HG02884 (cell line): ENCODE data around the gene ZBTB20.
A peak's percentile ranks its signal among the peaks of the same experiment; 100 is the strongest.
"Not testable (repeated sequence)": the region's sequence is repeated elsewhere in the genome, so short reads cannot be mapped to it uniquely, and the experiment has no call there.

Source experiments
- ATAC-seq: cut with Tn5 transposase; IDR thresholded peaks from one replicate; pipeline ENCODE4 v1.9.1; 2021; ENCODE audit warnings: mild to moderate bottlenecking, moderate library complexity; ENCODE audit not compliant: unreplicated experiment

Gene ZBTB20

DNA sequence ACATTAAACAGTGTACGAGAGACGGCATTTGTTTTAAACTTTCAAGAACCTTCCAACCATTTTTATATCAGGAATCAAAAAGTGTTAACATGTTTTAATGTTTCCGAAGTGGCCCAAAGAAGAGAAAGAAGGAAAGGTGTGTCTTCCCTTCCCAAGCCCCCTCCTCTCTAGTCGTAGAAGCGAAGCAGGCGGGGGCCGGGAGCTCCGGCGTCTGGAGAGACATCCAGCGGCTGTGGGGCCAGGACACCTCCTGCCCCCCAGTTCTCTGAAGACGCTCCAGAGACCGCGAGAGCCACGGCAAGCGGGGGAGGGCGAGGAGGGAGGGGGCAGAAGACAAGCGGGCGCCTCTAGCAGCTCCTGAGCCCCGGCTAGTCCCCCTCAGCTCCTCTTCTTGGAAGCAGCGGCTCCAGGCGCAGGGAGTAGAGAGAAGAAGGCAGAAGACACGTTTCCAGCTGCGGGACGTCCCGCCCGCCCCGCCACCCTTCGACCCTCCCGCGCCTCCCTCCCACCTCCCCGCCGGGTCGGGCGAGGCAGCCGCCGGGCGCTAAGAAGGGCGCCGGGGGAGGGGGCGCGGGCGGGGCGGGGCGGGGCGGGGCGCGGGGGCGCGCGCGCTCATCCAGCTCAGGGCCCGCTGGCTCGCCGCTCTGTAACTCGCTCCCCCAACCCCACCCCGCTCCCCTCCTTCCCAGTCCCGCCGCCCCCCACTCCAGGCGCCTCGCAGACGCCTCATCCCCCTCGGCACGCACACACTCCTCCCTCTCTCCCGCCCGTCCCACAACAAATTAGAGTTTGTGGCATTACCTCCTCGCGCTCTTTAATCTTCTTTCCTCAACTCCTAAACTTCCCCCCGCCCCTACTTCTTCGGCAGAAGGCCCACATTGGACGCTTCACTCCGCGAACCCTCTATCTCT, at the start of gene ZBTB20:
Gene ZBTB20 (minus strand): TSS at position 871 of the 911 bp plus-strand sequence.
- ATAC-seq = peak; percentile 22

DNA sequence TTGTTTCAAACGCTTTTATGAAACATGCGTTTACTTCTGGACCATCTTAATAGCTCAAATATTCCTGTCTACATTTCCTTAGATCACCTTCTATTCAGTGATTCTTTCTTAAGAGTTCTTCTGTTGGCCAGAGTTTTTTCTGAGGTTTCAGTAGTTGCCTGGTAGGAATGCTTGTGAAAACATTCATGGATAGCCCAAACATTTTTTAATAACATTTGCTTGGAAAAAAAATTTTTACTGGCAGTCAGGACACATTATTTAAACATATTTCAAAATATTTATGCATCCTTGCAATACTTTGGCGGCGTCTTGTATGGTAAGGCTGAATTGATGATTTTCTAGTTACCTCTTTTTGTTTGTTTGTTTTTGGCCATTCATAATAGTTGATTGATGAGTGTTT, 47.4 kb upstream of the ZBTB20 start:
- no peak for ATAC-seq

DNA sequence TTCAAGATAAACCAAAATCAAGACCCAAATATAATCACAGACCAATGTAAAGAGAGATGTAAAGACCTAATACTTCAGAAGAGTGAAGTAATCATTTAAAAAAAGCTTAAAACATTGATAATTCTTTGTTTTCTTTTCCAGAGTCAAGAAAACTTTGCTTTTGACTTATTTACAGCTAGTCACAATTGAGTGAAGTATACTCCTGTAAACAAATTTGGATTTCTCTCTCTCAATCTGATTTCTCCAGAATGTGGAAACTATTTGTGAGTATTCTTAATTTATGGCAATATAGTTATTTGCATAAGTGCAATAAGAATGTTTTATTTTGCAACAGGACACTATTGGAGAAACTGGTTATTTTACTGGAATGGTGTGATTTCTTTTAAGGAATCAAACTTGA, 43.7 kb upstream of the ZBTB20 start:
- ATAC-seq = no peak

DNA sequence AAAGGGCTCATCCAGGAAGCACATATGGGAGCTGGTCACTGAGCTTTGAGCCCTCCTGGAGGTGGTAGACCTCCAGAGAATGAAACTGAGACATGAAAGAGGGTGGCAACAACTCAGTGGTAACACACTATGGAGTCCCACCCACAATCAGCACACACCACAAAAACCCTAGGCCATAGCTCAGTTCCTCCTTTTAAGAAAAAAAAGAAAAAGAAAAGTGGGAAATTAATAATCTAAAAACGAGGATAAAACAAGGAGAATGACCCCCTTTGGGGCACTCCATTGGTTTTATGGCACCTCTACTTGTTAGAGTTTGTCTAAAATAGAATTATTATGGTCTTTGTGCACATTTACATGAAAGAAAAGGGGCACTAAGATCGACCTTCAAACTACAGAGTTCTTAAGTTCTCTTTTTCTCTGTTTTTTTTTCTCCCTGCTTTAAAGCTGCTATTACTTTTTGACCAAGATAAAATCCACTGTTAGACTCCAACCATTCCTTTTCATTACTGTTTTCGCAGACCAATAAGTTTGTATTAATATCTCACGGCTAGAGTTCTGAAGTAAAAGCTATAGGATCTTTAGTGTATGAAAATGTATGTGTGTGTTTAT, 40.2 kb upstream of the ZBTB20 start:
- peak; percentile 100 for ATAC-seq

DNA sequence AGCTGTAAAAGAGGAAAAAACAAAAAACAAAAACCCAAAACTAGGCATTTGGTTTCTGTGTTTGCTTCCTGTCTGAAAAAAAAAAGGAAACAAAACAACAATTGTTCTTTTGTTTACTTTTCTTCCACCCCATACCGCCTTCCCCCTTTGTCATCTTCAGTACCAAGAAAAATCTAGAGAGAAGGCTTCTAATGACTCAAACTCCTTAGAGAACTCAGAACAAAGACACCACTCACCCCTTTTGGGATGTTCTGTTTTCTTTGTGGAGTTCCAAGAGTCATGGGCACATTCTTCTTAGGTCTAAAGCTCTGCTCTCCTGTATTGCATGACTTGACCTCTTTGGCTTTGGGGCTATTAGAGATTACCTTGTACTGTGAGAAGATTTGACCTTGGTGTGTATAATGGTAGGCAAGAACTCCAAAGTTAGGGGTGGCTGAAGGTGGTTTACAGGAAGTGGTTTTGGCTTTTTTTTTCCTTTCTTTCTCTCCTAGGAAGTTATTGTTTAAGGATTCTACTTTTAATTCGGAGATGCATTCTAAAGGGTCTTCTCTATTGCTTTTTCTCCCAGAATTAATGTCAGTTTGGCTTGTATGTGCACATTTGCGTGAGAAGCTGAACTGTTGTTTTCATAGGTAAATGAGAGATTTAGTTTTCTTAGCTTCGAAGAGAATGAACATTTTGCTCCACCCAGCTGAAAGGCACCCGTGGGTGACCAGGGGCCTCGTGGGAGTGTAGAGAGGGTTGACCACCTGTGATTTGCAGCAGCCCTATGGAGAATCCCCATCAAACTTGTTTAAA, 39.5 kb upstream of the ZBTB20 start:
- ATAC-seq = peak; percentile 40

DNA sequence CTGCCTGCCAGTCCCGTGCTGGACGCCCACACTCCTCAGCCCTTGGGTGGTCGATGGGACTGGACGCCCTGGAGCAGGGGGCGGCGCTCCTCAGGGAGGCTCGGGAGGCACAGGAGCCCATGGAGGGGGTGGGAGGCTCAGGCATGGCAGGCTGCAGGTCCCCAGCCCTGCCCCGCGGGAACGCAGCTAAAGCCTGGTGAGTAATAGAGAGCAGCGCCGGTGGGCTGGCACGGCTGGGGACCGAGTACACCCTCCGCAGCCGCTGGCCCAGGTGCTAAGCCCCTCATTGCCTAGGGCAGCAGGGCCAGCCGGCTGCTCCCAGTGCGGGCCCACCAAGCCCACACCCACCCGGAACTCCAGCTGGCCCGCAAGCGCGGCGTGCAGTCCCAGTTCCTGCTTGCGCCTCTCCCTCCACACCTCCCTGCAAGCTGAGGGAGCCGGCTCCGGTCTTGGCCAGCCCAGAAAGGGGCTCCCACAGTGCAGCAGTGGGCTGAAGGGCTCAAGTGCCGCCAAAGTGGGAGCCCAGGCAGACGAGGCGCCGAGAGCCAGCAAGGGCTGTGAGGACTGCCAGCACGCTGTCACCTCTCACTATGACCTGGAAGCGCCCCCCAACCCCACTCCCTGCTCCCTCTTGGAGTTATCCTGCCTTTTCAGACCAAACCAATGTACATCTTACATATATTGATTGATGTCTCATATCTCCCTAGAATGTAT, 37.9 kb upstream of the ZBTB20 start:
- ATAC-seq = not testable (repeated sequence)

DNA sequence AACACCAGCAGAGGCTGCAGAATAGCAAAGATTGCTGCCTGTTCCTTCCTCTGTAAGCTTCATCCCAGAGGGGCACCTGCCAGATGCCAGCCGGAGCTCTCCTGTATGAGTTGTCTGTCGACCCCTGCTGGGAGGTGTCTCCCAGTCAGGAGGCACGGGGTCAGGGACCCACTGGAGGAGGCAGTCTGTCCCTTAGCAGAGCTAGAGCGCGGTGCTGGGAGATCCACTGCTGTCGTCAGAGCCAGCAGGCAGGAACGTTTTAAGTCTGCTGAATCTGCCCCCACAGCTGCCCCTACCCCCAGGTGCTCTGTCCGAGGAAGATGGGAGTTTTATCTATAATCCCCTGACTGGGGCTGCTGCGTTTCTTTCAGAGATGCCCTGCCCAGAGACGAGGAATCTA, 31.8 kb upstream of the ZBTB20 start:
- not testable (repeated sequence) for ATAC-seq

DNA sequence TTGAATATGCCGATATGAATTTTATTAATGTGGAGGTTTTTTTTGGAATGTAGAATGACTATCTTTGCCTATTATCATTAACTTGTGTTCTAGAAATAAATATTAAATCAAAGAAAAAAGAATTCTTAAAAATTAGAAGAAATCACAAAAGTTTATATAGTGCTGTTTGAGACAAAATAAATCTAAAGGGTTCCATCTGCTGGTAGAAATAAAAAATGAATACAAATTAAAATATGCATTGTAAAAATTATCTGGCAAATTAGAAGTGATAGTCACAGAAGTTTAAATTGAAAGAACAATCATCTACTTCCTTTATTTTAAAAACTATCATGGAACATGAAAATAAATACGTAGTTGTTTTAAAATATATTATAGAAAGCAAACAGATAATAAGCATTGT, 22.7 kb upstream of the ZBTB20 start:
- no peak for ATAC-seq

DNA sequence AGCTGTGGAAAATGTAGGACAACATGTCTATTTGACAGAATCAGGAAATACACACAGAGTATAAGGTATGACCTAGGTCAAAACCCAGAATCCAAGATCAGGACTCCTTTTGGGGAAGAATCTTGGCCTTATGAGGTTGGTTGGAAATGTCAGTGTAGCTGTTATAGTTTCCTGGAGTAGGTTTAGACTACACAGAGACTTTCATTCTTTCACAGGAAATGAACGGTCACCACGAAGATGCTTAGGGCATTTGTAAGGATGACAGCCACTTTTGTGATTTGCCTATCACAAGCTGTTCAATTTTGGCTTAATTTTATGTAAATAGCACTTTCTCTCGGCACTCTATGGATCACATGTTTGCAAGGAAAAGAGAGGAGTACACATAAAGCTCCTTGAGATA, 18.6 kb upstream of the ZBTB20 start:
- ATAC-seq = no peak

DNA sequence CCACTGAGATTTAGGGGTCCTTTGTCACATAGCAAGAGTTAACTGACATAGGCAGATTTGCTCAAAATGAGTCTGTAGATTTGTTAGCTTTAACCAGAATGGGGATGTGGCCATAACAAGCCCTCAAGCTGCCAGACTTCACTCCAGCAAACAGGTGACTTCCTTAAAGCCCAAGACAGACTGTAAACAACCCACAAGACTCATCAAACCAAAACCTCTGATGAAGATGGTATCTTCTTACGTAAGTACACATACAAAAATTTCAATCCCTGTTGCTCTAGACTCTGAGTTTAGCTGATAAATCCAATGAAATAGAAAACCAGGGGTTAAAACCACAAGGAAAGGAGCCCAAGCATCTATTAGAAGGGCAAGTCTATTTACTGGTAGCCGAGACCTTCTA, 18.2 kb upstream of the ZBTB20 start:
- no peak for ATAC-seq

DNA sequence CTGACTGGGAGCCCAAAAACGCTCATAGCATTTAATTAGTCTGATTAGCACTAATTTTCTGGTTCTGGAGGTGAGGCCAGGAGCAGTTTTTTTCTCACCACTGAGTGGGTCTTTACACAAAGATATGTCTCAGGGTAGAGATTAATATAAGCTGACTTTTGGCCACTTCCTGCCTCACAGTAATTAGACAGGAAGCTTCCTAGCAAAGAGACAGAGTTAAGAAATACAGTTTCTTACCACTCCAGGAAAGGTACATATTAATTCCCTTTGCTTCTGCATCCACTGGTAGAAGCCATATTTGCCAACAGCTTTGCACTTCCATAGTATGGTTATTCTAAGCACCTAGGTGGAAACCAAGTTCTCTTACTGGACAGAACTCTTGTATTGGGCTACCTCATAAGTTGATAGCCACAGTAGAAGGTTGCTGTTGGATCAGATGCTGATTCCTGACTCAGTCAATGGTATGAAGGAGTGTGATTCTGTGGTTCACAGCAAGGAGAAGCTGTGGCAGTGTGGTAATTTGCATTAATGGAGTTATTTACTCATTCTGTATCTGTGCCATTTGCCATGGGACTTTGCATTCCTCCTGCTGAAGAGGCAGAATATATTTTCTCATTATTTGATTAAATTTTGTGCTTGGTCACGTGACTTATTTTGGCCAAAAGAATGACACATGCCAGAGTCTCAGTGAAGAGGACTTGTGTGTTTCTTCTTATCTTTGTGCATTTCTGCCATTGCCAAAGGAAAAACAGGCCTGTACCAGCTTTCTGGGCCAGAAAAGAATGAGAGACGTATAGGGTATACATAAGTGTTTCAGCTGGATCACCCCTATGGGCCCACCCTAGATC, 17.5 kb upstream of the ZBTB20 start:
- no peak for ATAC-seq

DNA sequence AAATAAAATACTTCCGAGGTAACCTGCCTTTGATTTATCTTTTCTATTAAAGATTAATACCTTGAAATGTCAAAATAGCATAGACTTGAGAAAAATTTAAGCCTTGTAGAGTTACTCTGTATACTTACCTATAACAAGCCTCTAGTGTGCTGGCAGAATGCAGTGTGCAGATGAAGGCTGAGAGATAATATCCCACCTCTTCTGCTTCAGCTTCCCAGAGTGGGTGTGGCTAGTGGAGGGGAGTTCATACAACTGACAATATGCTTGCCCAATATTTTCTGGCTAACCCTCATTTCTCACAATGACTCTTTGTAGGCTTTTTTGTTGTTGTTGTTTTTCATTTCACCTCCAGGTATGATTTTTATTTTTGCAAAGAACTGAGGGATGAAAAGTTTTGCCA, 15.7 kb upstream of the ZBTB20 start:
- ATAC-seq = no peak

DNA sequence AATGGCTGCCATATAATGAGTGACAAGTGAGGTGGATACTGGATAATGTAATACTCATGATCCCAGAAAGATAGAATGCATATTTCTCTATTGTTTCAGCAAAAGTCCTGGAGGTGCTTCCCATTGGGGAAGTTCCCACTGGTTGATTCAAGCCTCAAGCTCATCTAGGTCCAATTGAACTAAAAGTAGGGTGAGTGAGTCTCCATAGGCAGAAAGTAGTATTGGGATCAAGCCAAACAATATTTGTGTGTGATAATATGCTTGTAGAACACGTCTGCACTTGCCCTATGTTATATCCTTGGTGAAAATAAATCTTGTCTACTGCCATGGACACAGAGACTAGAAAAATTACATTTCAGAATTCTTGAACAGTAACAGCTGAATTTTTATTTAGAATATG, 14.8 kb upstream of the ZBTB20 start:
- ATAC-seq = no peak

DNA sequence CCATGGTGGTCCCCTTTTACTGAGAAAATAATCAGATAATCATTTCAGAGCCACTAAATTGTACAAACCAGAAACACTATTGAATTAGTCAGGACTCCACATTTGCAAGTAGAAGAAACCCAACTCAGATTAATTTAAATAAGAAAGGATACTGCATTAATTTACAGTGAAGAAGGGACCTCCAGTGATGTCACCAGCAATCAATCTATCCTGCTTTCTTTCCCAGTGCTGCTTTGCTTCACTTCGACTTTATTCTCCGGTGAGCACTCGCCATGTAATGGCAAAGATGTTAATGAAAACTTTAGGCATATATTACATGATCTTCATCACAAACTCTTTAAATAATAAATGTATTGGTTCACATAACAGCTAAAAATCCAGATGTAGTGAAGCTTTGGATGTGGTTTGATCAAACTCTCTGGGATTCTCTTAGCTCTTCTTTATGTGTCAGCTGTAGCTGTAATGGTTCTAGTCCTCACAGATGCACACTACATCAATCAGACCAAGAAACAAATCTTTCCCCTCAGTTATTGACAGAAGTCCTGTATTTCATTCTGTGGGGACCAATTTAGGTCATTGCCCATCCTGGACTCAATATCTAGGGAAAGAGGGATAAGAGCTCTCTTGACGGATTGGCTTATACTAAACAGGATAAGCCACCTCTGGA, 14.2 kb upstream of the ZBTB20 start:
- ATAC-seq = no peak

DNA sequence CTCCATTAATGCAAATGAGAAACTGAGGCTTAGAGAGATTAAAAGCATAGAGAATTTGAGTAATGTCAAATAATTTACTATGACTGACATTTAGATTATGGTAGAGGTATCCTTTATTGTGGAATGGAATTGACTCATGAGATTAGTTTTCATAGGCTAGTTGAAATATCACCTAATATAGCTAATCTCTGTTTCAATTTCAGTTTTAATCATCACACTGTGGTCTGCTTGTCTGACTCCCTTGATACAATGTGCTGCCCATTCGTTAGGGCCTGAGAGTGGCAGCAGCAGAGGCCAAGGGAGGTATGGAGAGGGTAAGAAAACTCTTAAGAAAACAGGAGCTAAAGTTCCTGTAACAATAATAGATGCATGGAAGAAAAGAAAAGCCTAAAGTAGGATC, 13.2 kb upstream of the ZBTB20 start:
- ATAC-seq = peak; percentile 99

DNA sequence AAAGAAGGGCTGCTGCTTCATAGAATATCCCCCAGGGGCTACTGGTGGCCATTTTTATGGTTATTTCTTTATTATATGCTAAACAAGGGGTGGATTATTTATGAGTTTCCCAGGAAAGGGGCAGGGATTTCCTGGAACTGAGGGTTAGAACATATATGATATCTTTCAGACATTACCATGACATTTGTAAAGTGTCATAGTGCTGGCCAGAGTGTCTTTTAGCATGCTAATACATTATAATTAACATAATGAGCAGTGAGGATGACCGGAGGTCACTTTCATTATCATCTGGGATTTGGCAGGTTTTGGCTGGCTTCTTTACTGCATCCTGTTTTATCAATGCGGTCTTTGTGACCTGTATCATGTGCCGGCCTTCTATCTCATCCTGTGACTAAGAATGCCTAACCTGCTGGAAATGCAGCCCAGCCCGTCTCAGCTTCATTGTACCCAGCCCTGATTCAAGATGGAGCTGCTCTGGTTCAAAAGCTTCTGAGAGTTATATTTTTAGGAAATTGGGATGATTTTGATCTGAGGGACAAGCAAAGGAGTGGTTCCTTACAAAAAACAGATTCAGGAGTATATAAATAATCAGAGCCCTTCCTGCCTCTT, 9.1 kb upstream of the ZBTB20 start:
- ATAC-seq = no peak

DNA sequence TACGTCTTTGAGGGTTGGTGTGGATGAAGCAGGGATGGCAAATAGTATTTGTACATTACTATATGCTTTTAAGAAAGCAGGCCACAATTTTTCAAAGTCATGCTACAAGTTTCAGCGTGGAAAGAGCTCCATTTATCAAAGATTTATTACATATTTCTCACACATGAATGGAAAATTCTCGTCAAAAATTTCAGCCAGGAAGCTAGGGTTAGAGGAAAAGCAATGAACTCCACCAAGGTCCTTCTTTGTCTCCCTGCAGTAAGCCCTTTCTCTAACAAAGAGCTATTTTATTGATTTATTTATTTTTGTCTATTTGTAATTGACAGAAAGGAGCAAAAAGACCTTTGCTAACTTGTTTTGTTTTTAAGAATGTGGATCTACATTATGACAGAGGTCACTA, 7.5 kb upstream of the ZBTB20 start:
- ATAC-seq = no peak

DNA sequence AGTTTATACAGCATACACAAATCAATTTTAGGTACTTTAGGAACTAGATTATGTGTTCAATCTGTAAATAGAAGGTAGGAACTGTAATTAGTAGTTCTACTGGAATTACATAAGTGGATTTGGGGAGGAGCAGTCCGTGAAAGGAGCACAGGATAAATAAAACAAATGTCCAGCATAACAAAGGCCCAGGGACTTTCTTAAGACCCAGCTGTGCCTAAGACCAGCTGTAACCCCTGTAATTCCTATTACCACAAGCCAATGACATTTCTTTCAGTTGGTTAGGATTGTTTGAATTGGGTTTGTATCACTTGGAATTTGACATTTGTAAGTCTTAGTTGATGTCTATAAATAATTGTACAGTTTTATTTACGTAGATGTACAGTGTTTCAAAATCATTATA, 4.8 kb upstream of the ZBTB20 start:
- no peak for ATAC-seq

DNA sequence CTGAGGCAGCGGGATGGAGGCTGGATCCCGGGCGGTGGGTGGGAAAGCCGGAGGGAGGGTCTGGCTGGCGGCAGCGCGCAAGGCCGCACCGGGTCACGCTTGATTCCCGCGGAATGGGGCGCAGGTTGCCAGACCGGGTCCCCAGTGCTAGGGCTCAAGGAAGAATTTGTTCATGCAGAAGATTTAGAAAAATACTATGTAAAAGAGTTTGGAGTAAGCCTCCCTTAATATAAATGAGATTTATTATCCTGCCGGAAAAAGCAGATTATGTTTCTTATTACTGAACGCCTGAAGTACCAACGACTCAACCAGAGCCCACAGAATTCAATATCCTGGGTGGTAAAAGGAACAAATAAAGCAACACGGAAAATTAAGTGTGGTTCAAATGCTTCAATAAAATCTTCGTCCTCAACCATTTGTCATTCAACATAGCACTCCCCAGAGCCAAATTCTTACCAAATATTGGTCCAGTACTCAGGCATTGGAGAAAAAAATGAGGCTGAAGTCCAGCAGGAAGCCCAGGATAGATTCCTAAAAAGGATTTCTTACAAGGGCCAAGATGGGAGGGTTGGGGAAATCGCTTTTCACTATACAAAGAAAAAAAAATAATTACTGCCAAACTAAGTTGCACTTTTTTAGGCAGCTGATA, 1.2 kb upstream of the ZBTB20 start:
- ATAC-seq = peak; percentile 1
